HepG2 (cell line): ENCODE results near the gene TASOR2. TPM values are rescaled to one million over a fixed set of nuclear protein-coding genes. Genes with fewer than 3 reads are reported as not detected.

Experiments used
- ATF7-NPFF ChIP-seq: sonication (generic); formaldehyde crosslinking; IDR thresholded peaks from 2 replicates; pipeline ENCODE4 v1.8.1; 2023; ENCODE audit warnings: mild to moderate bottlenecking, low read depth, missing genetic modification reagents, moderate library complexity
- CBFB ChIP-seq: sonication (generic); formaldehyde crosslinking; IDR thresholded peaks from 2 replicates; pipeline ENCODE4 v1.4.0; 2020; ENCODE audit warnings: missing genetic modification reagents
- DRAP1 ChIP-seq: IDR thresholded peaks from 2 replicates; pipeline ENCODE4 v1.6.1; 2016; ENCODE audit warnings: missing genetic modification reagents, missing compliant biosample characterization
- EED ChIP-seq: sonication (generic); formaldehyde crosslinking; IDR thresholded peaks from 2 replicates; pipeline ENCODE4 v1.5.0; 2020; ENCODE audit warnings: mild to moderate bottlenecking, missing genetic modification reagents
- FOXO1 ChIP-seq: sonication (generic); formaldehyde crosslinking; IDR thresholded peaks from 2 replicates; pipeline ENCODE4 v1.4.0; 2020; ENCODE audit warnings: missing genetic modification reagents
- GATAD2A ChIP-seq: IDR thresholded peaks from 2 replicates; pipeline ENCODE4 v1.6.1; 2016
- HOMEZ ChIP-seq: IDR thresholded peaks from 2 replicates; pipeline ENCODE4 v1.6.1; 2016; ENCODE audit warnings: low read depth
- HOXA9 ChIP-seq: sonication (generic); formaldehyde crosslinking; IDR thresholded peaks from 2 replicates; pipeline ENCODE4 v1.8.1; 2022; ENCODE audit warnings: missing genetic modification reagents, mild to moderate bottlenecking, moderate library complexity, borderline replicate concordance
- MXD4 ChIP-seq: IDR thresholded peaks from 2 replicates; pipeline ENCODE4 v1.6.1; 2016; ENCODE audit warnings: mild to moderate bottlenecking, missing biosample characterization, missing genetic modification reagents
- NFYB ChIP-seq: sonication (generic); formaldehyde crosslinking; IDR thresholded peaks from 2 replicates; pipeline ENCODE4 v1.4.0; 2020; ENCODE audit warnings: missing genetic modification reagents
- RARA ChIP-seq: IDR thresholded peaks from 2 replicates; pipeline ENCODE4 v1.6.1; 2016; ENCODE audit warnings: missing genetic modification reagents, missing compliant biosample characterization
- ZBTB38 ChIP-seq: sonication (generic); formaldehyde crosslinking; IDR thresholded peaks from 2 replicates; pipeline ENCODE4 v1.5.1; 2020; ENCODE audit warnings: mild to moderate bottlenecking, missing genetic modification reagents
- ZFAT ChIP-seq: sonication (generic); formaldehyde crosslinking; conservative IDR thresholded peaks from 2 replicates; pipeline ENCODE4 v1.8.1; 2023; ENCODE audit warnings: missing genetic modification reagents, inconsistent platforms
- ZFP37 ChIP-seq: sonication (generic); formaldehyde crosslinking; IDR thresholded peaks from 2 replicates; pipeline ENCODE4 v1.4.0; 2020; ENCODE audit warnings: missing genetic modification reagents, borderline replicate concordance
- ZMAT3 ChIP-seq: sonication (generic); formaldehyde crosslinking; conservative IDR thresholded peaks from 2 replicates; pipeline ENCODE4 v1.7.0; 2021; ENCODE audit warnings: missing genetic modification reagents
- ZNF337 ChIP-seq: sonication (generic); formaldehyde crosslinking; IDR thresholded peaks from 2 replicates; pipeline ENCODE4 v1.5.1; 2020; ENCODE audit warnings: missing genetic modification reagents, low read depth, mild to moderate bottlenecking, borderline replicate concordance
- ZNF382 ChIP-seq: sonication (generic); formaldehyde crosslinking; IDR thresholded peaks from 2 replicates; pipeline ENCODE4 v1.5.0; 2020; ENCODE audit warnings: missing genetic modification reagents, mild to moderate bottlenecking, borderline replicate concordance
- ZNF407 ChIP-seq: sonication (generic); formaldehyde crosslinking; IDR thresholded peaks from one replicate; pipeline ENCODE4 v1.5.1; 2020; ENCODE audit warnings: mild to moderate bottlenecking, missing genetic modification reagents; ENCODE audit errors: not compliant biosample characterization
- ZNF589 ChIP-seq: sonication (generic); formaldehyde crosslinking; conservative IDR thresholded peaks from 2 replicates; pipeline ENCODE4 v1.8.0; 2022; ENCODE audit warnings: mild to moderate bottlenecking, moderate library complexity, missing genetic modification reagents
- ZNF839 ChIP-seq: sonication (generic); formaldehyde crosslinking; IDR thresholded peaks from 2 replicates; pipeline ENCODE4 v1.4.0; 2020; ENCODE audit warnings: missing genetic modification reagents, mild to moderate bottlenecking, borderline replicate concordance
- polyA plus RNA-seq, 8 experiments: library from polyadenylated mRNA; depleted of rRNA in 3 of 8; stranded (reverse) in 7 of 8; unstranded in 1 of 8; fragments of >200 nt; fragmentation: Illumina TruSeq in 4 of 8; extraction: Trizol in 4 of 8; gene quantifications; 2 replicates each; pipeline versions ENCODE4 v1.2.1 to v1.2.3, GENCODE V29; 2011 to 2016; ENCODE audit warnings: low read depth in 4 of 8, missing spikeins in 1 of 8, mixed read lengths in 1 of 8; ENCODE audit not compliant: insufficient read depth in 1 of 8
- total RNA-seq, 5 experiments: library from RNA; depleted of rRNA; stranded (reverse); fragments of >200 nt; fragmentation: Illumina TruSeq; extraction: Trizol; gene quantifications; 2 replicates each; pipeline ENCODE4 v1.2.3, GENCODE V29; 2016; ENCODE audit warnings: low read depth in 1 of 5

Gene TASOR2
- total and polyA plus RNA-seq, 2 of the 13 experiments (the other 11 are each of a cell fraction or from before 2014, with no cell fraction given), result 24.2 to 55.3 TPM

GRCh38 chr10:5658871-5659618 is 25.6 kb upstream of the TASOR2 start (continued):
- TF ChIP-seq EED (CRISPR knock-in tag) (no peak), ZFAT (CRISPR knock-in tag) (no peak), ZFP37 (no peak), FOXO1 (CRISPR knock-in tag) (no peak), RARA (CRISPR knock-in tag) (peak; percentile 45), ZNF589 (no peak; the same call in 1 of the 2 replicates), ZNF382 (CRISPR knock-in tag) (no peak), GATAD2A (CRISPR knock-in tag) (0 out of 2 replicates have a peak, but pooled peaks have one; percentile 6), ZBTB38 (CRISPR knock-in tag) (peak; percentile 73; the same call in 1 of the 2 replicates), HOMEZ (CRISPR knock-in tag) (0 out of 2 replicates have a peak, but pooled peaks have one; percentile 23), ZNF337 (CRISPR knock-in tag) (no peak), ZMAT3 (CRISPR knock-in tag) (peak; percentile 77; the same call in 1 of the 2 replicates), DRAP1 (CRISPR knock-in tag) (peak; percentile 87), NFYB (peak; percentile 76), HOXA9 (CRISPR knock-in tag) (0 out of 2 replicates have a peak, but pooled peaks have one; percentile 20), ZNF407 (CRISPR knock-in tag) (peak; percentile 27), MXD4 (peak; percentile 19; the same call in 1 of the 2 replicates), CBFB (no peak), ATF7-NPFF (CRISPR knock-in tag) (peak; percentile 71; the same call in 1 of the 2 replicates), ZNF839 (no peak)
